IMR-90 (cell line): ENCODE data around the gene MAGEB17. TPM values are rescaled to one million over a fixed set of nuclear protein-coding genes. Genes with fewer than 3 reads are reported as not detected.

Experiments used
- ATAC-seq: fragments of 200-7000 bp; cut with Tn5 transposase; 2 replicates; pipeline ENCODE4 v1.9.1; 2020; ENCODE audit warnings: low read depth, mild to moderate bottlenecking, moderate library complexity
- BruUV-seq: library from RNA; stranded (reverse); fragments of 400-500 nt; replicated peaks from 2 replicates; lab custom pipeline; 2021; lab: Mats Ljungman, UMichigan
- CTCF ChIA-PET: fragments of 300-600 bp; formaldehyde crosslinking; extraction: SDS; loops from one replicate; lab custom pipeline; 2021; ENCODE audit warnings: antibody characterized with exemption; lab: Yijun Ruan, JAX
- POLR2A ChIA-PET: fragments of 300-600 bp; sonication (Branson Sonifier 250); formaldehyde crosslinking; loops from one replicate; lab custom pipeline; 2022; ENCODE audit warnings: antibody characterized with exemption; ENCODE audit not compliant: unreplicated experiment; lab: Charles Lee
- DNase-seq: peaks from one replicate; pipeline ENCODE4 v3.0.0; 2013
- H2AFZ ChIP-seq: replicated peaks from 2 replicates; pipeline ENCODE3; 2013; ENCODE audit warnings: low read length, mild to moderate bottlenecking; ENCODE audit not compliant: poor library complexity
- H2AK5ac ChIP-seq: 2 replicates; pipeline ENCODE4 v1.6.1; 2013; ENCODE audit warnings: low read depth, low read length, inconsistent platforms
- H2AK9ac ChIP-seq: replicated peaks from 2 replicates; pipeline ENCODE3; 2013; ENCODE audit warnings: mild to moderate bottlenecking, low read depth, low read length, moderate library complexity; ENCODE audit not compliant: poor library complexity
- H2BK120ac ChIP-seq: 2 replicates; pipeline ENCODE4 v1.6.1; 2013; ENCODE audit warnings: low read depth, low read length, inconsistent platforms
- H2BK15ac ChIP-seq: 3 replicates; pipeline ENCODE4 v1.6.1; 2013; ENCODE audit warnings: low read depth, low read length, inconsistent platforms
- H2BK20ac ChIP-seq: 2 replicates; pipeline ENCODE4 v1.6.1; 2013; ENCODE audit warnings: low read depth, mild to moderate bottlenecking, inconsistent platforms, low read length, moderate library complexity
- H2BK5ac ChIP-seq: 2 replicates; pipeline ENCODE4 v1.6.1; 2013; ENCODE audit warnings: mild to moderate bottlenecking, low read depth, low read length, inconsistent platforms; ENCODE audit not compliant: poor library complexity, severe bottlenecking
- H3K14ac ChIP-seq: replicated peaks from 2 replicates; pipeline ENCODE4 v1.6.1; 2013; ENCODE audit warnings: low read depth, low read length, inconsistent platforms
- H3K18ac ChIP-seq: 2 replicates; pipeline ENCODE4 v1.6.1; 2013; ENCODE audit warnings: low read depth, low read length, control low read depth
- H3K23ac ChIP-seq: 2 replicates; pipeline ENCODE4 v1.6.1; 2013; ENCODE audit warnings: low read depth, low read length, inconsistent platforms
- H3K27ac ChIP-seq: 2 replicates; pipeline ENCODE4 v1.5.1; 2013; ENCODE audit warnings: mild to moderate bottlenecking, control low read depth, low read length; ENCODE audit not compliant: insufficient read depth
- H3K27me3 ChIP-seq: 2 replicates; pipeline ENCODE4 v1.6.1; 2013; ENCODE audit warnings: low read length; ENCODE audit not compliant: control insufficient read depth, insufficient read depth
- H3K36me3 ChIP-seq: 2 replicates; pipeline ENCODE4 v1.6.1; 2013; ENCODE audit warnings: low read length, mixed read lengths; ENCODE audit not compliant: control insufficient read depth, insufficient read depth
- H3K4ac ChIP-seq: 2 replicates; pipeline ENCODE4 v1.6.1; 2013; ENCODE audit warnings: low read depth, low read length, inconsistent platforms
- H3K4me1 ChIP-seq: 2 replicates; pipeline ENCODE4 v1.6.1; 2013; ENCODE audit warnings: low read length, mixed read lengths; ENCODE audit not compliant: control insufficient read depth, insufficient read depth
- H3K4me2 ChIP-seq: 2 replicates; pipeline ENCODE4 v1.6.1; 2013; ENCODE audit warnings: low read depth, mild to moderate bottlenecking, control low read depth, low read length, moderate library complexity
- H3K4me3 ChIP-seq: 2 replicates; pipeline ENCODE4 v1.5.1; 2013; ENCODE audit warnings: low read depth, mild to moderate bottlenecking, control low read depth, low read length, moderate library complexity; ENCODE audit not compliant: insufficient read depth
- H3K56ac ChIP-seq: 2 replicates; pipeline ENCODE4 v1.6.1; 2013; ENCODE audit warnings: low read length, inconsistent platforms; ENCODE audit not compliant: insufficient read depth; ENCODE audit errors: extremely low read depth
- H3K79me1 ChIP-seq, 2 experiments: 2 replicates each; pipeline ENCODE4 v1.6.1; 2013; ENCODE audit warnings: low read length in 2 of 2, inconsistent platforms in 1 of 2, low read depth in 1 of 2
- H3K9ac ChIP-seq: 2 replicates; pipeline ENCODE4 v1.6.1; 2013; ENCODE audit warnings: low read depth, low read length, control low read depth
- H3K9me1 ChIP-seq: 2 replicates; pipeline ENCODE4 v1.6.1; 2013; ENCODE audit warnings: low read length, inconsistent platforms; ENCODE audit not compliant: insufficient read depth
- H3K9me3 ChIP-seq: 2 replicates; pipeline ENCODE4 v1.6.1; 2013; ENCODE audit warnings: low read length; ENCODE audit not compliant: control insufficient read depth, insufficient read depth
- H4K20me1 ChIP-seq: 2 replicates; pipeline ENCODE4 v1.6.1; 2013; ENCODE audit warnings: low read length, inconsistent platforms; ENCODE audit not compliant: insufficient read depth
- H4K5ac ChIP-seq: 2 replicates; pipeline ENCODE4 v1.6.1; 2013; ENCODE audit warnings: mild to moderate bottlenecking, low read depth, low read length, control low read depth
- H4K8ac ChIP-seq, 2 experiments: 2 replicates each; pipeline ENCODE4 v1.6.1; 2013; ENCODE audit warnings: low read depth in 2 of 2, low read length in 2 of 2, control low read depth in 1 of 2, inconsistent platforms in 1 of 2
- H4K91ac ChIP-seq: 2 replicates; pipeline ENCODE4 v1.6.1; 2013; ENCODE audit warnings: low read depth, low read length, inconsistent platforms; ENCODE audit not compliant: insufficient read depth
- BHLHE40 ChIP-seq: fragments of 150-350 bp; IDR thresholded peaks from 2 replicates; pipeline ENCODE4 v1.6.1; 2016; ENCODE audit warnings: mild to moderate bottlenecking, low read depth, low read length
- CEBPB ChIP-seq: IDR thresholded peaks from 2 replicates; pipeline ENCODE4 v1.6.1; 2012; ENCODE audit warnings: low read depth, low read length, improper control_type of control experiment
- CHD1 ChIP-seq: IDR thresholded peaks from 2 replicates; pipeline ENCODE4 v1.6.1; 2012; ENCODE audit warnings: low read depth, low read length, improper control_type of control experiment
- FOS ChIP-seq: fragments of 150-350 bp; IDR thresholded peaks from 2 replicates; pipeline ENCODE4 v1.6.1; 2016; ENCODE audit warnings: low read depth, low read length
- MAFK ChIP-seq: IDR thresholded peaks from 2 replicates; pipeline ENCODE4 v1.6.1; 2012; ENCODE audit warnings: low read depth, low read length, improper control_type of control experiment
- MAZ ChIP-seq: IDR thresholded peaks from 2 replicates; pipeline ENCODE4 v1.6.1; 2012; ENCODE audit warnings: low read depth, mild to moderate bottlenecking, low read length, improper control_type of control experiment, moderate library complexity, borderline replicate concordance
- MXI1 ChIP-seq: IDR thresholded peaks from 2 replicates; pipeline ENCODE4 v1.6.1; 2012; ENCODE audit warnings: low read depth, mild to moderate bottlenecking, low read length, moderate library complexity, borderline replicate concordance
- NFE2L2 ChIP-seq: fragments of 150-350 bp; IDR thresholded peaks from 2 replicates; pipeline ENCODE4 v1.6.1; 2016; ENCODE audit warnings: low read depth, mild to moderate bottlenecking, low read length
- POLR2A ChIP-seq: IDR thresholded peaks from 2 replicates; pipeline ENCODE4 v1.6.1; 2012; ENCODE audit warnings: mild to moderate bottlenecking, low read depth, low read length
- RAD21 ChIP-seq: IDR thresholded peaks from 2 replicates; pipeline ENCODE4 v1.6.1; 2012; ENCODE audit warnings: low read length, improper control_type of control experiment
- RCOR1 ChIP-seq: IDR thresholded peaks from 2 replicates; pipeline ENCODE4 v1.6.1; 2012; ENCODE audit warnings: mild to moderate bottlenecking, low read length, improper control_type of control experiment; ENCODE audit not compliant: insufficient replicate concordance
- RFX5 ChIP-seq: IDR thresholded peaks from 2 replicates; pipeline ENCODE4 v1.8.0; 2012; ENCODE audit warnings: low read depth, mild to moderate bottlenecking, low read length, moderate library complexity
- SMC3 ChIP-seq: fragments of 150-350 bp; IDR thresholded peaks from 2 replicates; pipeline ENCODE4 v1.6.1; 2016; ENCODE audit warnings: low read depth, mild to moderate bottlenecking, antibody characterized with exemption, low read length, moderate library complexity
- WGBS, 2 experiments: methylation state at CpG; one replicate each; pipeline versions ENCODE4 v1.1.5 to v1.1.7; 2013; ENCODE audit warnings: missing lambda C conversion rate in 2 of 2; ENCODE audit not compliant: insufficient read length in 1 of 2; ENCODE audit errors: extremely low coverage in 2 of 2; 5-methylcytosine and 5-hydroxymethylcytosine counted together
- dilution Hi-C: fragments of 300-500 bp; cut with HindIII; formaldehyde crosslinking; loops from one replicate; pipeline ENCODE4 v1.14.3; 2018; ENCODE audit warnings: low sequenced_read_pairs; ENCODE audit not compliant: unreplicated experiment
- in situ Hi-C: fragments of 300-500 bp; cut with MboI; formaldehyde crosslinking; loops from 3 replicates; pipeline ENCODE4 v1.14.3; 2019; ENCODE audit warnings: low sequenced_read_pairs, inconsistent platforms, mixed read lengths
- intact Hi-C: fragments of 100-400 bp; cut with micrococcal nuclease; formaldehyde crosslinking; loops from 2 replicates; pipeline ENCODE4 v1.10.0; 2022
- polyA plus RNA-seq, 3 experiments: library from polyadenylated mRNA; depleted of rRNA; stranded (reverse); fragments of >200 nt; gene quantifications; 2 replicates each; pipeline ENCODE4 v1.2.3, GENCODE V29; 2012; ENCODE audit warnings: low replicate concordance in 1 of 3
- total RNA-seq: library from RNA; depleted of rRNA; stranded (reverse); fragments of >200 nt; gene quantifications from 2 replicates; pipeline ENCODE4 v1.2.3, GENCODE V29; 2012
- TF ChIP-seq, protein P1 (sequence below): fragments of 150-350 bp; IDR thresholded peaks from 2 replicates; pipeline ENCODE4 v1.6.1; 2016; ENCODE audit warnings: low read depth, mild to moderate bottlenecking, low read length, moderate library complexity, borderline replicate concordance
- TF ChIP-seq, protein P2 (sequence below): fragments of 150-350 bp; IDR thresholded peaks from 2 replicates; pipeline ENCODE4 v1.6.1; 2017; ENCODE audit warnings: mild to moderate bottlenecking, antibody characterized with exemption, low read length, low read depth
- TF ChIP-seq, protein P3 (sequence below): conservative IDR thresholded peaks from 2 replicates; pipeline ENCODE4 v1.5.1; 2012; ENCODE audit warnings: mild to moderate bottlenecking, low read depth, low read length, improper control_type of control experiment

The MAGEB17 gene
- total and polyA plus RNA-seq, 2 of the 4 experiments (the other 2 are of a cell fraction) = under 0.01 to 0.34 TPM

GRCh38 chrX:16155581-16156096 lies 11.6 kb upstream of the MAGEB17 start:
- H3K14ac ChIP-seq = no peak overlapping the region
- no peak overlapping the region for H2BK20ac ChIP-seq
- no peak overlapping the region for H3K56ac ChIP-seq
- POLR2A ChIA-PET = no interaction called here
- no peaks in the 10 kb centered on the region for H3K9me3 ChIP-seq
- H2AFZ ChIP-seq = no peak overlapping the region
- H4K5ac ChIP-seq = no peak overlapping the region
- no TSS peak for BruUV-seq
- no peaks in the 10 kb centered on the region; the same call in 1 of the 2 replicates for H3K4me1 ChIP-seq
- intact Hi-C loops = no loop called here
- WGBS, 2 experiments = no CpG with 5 or more reads among the region's 5 CpGs
- no peak overlapping the region for H3K9ac ChIP-seq
- H3K79me1 ChIP-seq = no peaks in the 10 kb centered on the region
- H3K27ac ChIP-seq = no peak overlapping the region
- CTCF ChIA-PET = no interaction called here
- in situ Hi-C loops = no loop called here
- no peaks in the 10 kb centered on the region for H3K9me1 ChIP-seq
- no peaks in the 10 kb centered on the region for H3K36me3 ChIP-seq
- H3K27me3 ChIP-seq = no peaks in the 10 kb centered on the region; the same call in 1 of the 2 replicates
- H3K4ac ChIP-seq = no peak overlapping the region
- TF ChIP-seq CHD1 (no peak), MXI1 (no peak), SMC3 (no peak), MAZ (no peak), BHLHE40 (no peak), RCOR1 (no peak), CEBPB (no peak), POLR2A (no peak), RAD21 (no peak), RFX5 (no peak), FOS (no peak), NFE2L2 (no peak), MAFK (no peak)
- TF ChIP-seq, protein P1, sequence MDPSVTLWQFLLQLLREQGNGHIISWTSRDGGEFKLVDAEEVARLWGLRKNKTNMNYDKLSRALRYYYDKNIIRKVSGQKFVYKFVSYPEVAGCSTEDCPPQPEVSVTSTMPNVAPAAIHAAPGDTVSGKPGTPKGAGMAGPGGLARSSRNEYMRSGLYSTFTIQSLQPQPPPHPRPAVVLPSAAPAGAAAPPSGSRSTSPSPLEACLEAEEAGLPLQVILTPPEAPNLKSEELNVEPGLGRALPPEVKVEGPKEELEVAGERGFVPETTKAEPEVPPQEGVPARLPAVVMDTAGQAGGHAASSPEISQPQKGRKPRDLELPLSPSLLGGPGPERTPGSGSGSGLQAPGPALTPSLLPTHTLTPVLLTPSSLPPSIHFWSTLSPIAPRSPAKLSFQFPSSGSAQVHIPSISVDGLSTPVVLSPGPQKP = no peak
- TF ChIP-seq, protein P2, sequence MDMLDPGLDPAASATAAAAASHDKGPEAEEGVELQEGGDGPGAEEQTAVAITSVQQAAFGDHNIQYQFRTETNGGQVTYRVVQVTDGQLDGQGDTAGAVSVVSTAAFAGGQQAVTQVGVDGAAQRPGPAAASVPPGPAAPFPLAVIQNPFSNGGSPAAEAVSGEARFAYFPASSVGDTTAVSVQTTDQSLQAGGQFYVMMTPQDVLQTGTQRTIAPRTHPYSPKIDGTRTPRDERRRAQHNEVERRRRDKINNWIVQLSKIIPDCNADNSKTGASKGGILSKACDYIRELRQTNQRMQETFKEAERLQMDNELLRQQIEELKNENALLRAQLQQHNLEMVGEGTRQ = no peak
- TF ChIP-seq, protein P3, sequence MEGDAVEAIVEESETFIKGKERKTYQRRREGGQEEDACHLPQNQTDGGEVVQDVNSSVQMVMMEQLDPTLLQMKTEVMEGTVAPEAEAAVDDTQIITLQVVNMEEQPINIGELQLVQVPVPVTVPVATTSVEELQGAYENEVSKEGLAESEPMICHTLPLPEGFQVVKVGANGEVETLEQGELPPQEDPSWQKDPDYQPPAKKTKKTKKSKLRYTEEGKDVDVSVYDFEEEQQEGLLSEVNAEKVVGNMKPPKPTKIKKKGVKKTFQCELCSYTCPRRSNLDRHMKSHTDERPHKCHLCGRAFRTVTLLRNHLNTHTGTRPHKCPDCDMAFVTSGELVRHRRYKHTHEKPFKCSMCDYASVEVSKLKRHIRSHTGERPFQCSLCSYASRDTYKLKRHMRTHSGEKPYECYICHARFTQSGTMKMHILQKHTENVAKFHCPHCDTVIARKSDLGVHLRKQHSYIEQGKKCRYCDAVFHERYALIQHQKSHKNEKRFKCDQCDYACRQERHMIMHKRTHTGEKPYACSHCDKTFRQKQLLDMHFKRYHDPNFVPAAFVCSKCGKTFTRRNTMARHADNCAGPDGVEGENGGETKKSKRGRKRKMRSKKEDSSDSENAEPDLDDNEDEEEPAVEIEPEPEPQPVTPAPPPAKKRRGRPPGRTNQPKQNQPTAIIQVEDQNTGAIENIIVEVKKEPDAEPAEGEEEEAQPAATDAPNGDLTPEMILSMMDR = no peak
- H2BK5ac ChIP-seq = no peak overlapping the region
- no peak overlapping the region for H4K91ac ChIP-seq
- ATAC-seq (no peak), DNase-seq (no peak)
- H4K8ac ChIP-seq = no peak overlapping the region
- H2AK5ac ChIP-seq = no peak overlapping the region
- H2BK120ac ChIP-seq = no peak overlapping the region
- H3K4me3 ChIP-seq = no peak overlapping the region
- dilution Hi-C loops = no loop called here
- no peak overlapping the region for H3K18ac ChIP-seq
- no peaks in the 10 kb centered on the region for H4K20me1 ChIP-seq
- no peak overlapping the region for H3K23ac ChIP-seq
- no peak overlapping the region for H2AK9ac ChIP-seq
- no peak overlapping the region for H3K4me2 ChIP-seq
- H2BK15ac ChIP-seq = no peak overlapping the region
